HG03095 (cell line): Measurements from ENCODE around the gene FGD5.

Experiments
- ATAC-seq: cut with Tn5 transposase; IDR thresholded peaks from one replicate; pipeline ENCODE4 v1.9.1; 2021; ENCODE audit warnings: moderate library complexity; ENCODE audit not compliant: unreplicated experiment

The FGD5 gene

GRCh38 chr3:14959359-14959943 lies 140.7 kb downstream of the FGD5 start:
- no peak for ATAC-seq

GRCh38 chr3:14962762-14963161 lies 144.0 kb downstream of the FGD5 start:
- ATAC-seq, result no peak

GRCh38 chr3:14967285-14967684 lies 148.5 kb downstream of the FGD5 start:
- no peak for ATAC-seq

GRCh38 chr3:14969671-14970070 lies 150.9 kb downstream of the FGD5 start:
- ATAC-seq, result no peak

- ATAC-seq, result no peak
Measured at GRCh38 chr3:14976317-14976716, 157.6 kb downstream of the FGD5 start.

GRCh38 chr3:14980689-14981088 lies 161.9 kb downstream of the FGD5 start:
- ATAC-seq, result no peak
